RWPE1 (cell line): ENCODE measurements around the gene RWDD3.

Source experiments
- CTCF ChIA-PET: fragments of 350-600 bp; sonication (Branson Sonifier 250); formaldehyde crosslinking; extraction: SDS; loops from one replicate; lab custom pipeline; 2021; lab: Yijun Ruan, JAX
- POLR2A ChIA-PET: fragments of 400-600 bp; formaldehyde crosslinking; extraction: SDS; loops from one replicate; lab custom pipeline; 2020; ENCODE audit warnings: antibody characterized with exemption; ENCODE audit not compliant: low non-redundant PET; lab: Yijun Ruan, JAX
- DNase-seq: peaks from one replicate; pipeline ENCODE4 v3.0.0; 2012; ENCODE audit warnings: low spot score
- H3K27ac ChIP-seq: fragments of 450-650 bp; 2 replicates; pipeline ENCODE4 v1.5.1; 2017
- CTCF ChIP-seq: fragments of 450-650 bp; conservative IDR thresholded peaks from 2 replicates; pipeline ENCODE4 v1.5.1; 2017; ENCODE audit warnings: low read depth, mild to moderate bottlenecking

RWDD3 gene

GRCh38 chr1:95201905-95202304 lies 32.1 kb upstream of the RWDD3 start:
- TF ChIP-seq CTCF: no peak
- CTCF ChIA-PET: no interaction called here
- no peak overlapping the region for H3K27ac ChIP-seq
- POLR2A ChIA-PET: no interaction called here
- DNase-seq: no peak

GRCh38 chr1:95203908-95204437 lies 30.0 kb upstream of the RWDD3 start:
- H3K27ac ChIP-seq: no peak overlapping the region
- POLR2A ChIA-PET: no interaction called here
- no peak for TF ChIP-seq CTCF

GRCh38 chr1:95206514-95206913 lies 27.5 kb upstream of the RWDD3 start:
- ChIA-PET CTCF (interaction anchor here (0.6 kb wide), 1 partner anchor 164 kb away, joined by 4 read pairs; no protein-coding TSS in a partner anchor), POLR2A (no interaction called here)
- DNase-seq: no peak
- H3K27ac ChIP-seq: no peak overlapping the region
- no peak for TF ChIP-seq CTCF

More at GRCh38 chr1:95203908-95204437, 30.0 kb upstream of the RWDD3 start:
- DNase-seq: no peak
- CTCF ChIA-PET: interaction anchor here (0.6 kb wide), 1 partner anchor 256 kb away, joined by 5 read pairs; no protein-coding TSS in a partner anchor

DNA sequence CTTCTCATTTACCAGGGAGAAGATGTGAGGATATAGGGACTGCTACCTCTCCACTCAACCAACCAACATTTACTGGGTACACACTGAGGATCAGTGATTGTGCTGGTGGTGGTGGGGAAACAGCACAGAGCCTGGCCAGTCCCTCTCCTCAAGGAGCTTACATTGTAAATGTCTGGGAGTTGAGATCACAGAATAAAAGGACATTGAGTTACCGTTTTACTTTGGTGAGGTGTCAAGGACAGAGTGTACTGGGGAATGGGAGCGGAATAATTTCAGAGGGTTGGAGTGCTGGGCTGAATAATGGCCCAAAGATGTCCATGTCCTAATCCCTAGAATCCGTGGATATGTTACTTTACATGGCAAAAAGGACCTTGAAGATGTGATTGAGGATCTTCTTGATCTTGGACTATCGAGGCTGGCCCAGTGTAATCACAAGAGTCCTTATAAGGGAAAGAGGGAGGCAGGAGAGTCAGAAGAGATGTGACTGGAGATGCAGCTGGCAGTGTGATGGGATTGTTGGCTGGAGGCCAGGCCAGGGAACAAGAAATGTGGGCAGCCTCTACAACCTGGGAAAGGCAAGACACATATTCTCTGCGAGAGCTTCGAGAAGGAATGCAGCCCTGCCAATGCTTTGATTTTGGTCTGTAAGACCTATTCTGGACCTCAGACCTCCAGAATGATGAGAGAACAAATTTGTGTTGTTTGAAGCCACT lies 26.6 kb upstream of the RWDD3 start:
- POLR2A ChIA-PET: no interaction called here
- CTCF ChIA-PET: interaction anchor here (0.6 kb wide), 1 partner anchor 163 kb away, joined by 4 read pairs; no protein-coding TSS in a partner anchor
- DNase-seq: no peak

DNA sequence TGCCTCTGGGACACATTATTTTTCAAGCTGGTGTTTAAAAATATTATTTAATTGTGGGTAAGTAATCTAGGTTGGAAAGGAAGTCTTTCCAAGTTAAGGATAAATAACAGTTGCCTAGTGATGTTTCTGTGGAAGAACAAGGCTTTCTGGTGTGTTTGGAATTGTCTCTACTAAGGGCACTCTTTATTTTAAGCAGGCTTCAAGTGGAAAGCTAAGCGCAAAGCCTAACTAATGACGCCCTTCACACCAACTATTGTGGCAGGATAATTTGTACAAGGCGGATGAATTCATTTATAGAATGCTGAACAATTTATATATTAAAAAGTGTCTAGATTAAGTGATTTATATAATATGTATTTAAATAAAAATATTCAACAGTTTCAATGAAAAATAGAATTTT lies 25.1 kb upstream of the RWDD3 start:
- DNase-seq: no peak
- CTCF ChIA-PET: no interaction called here
- no peak for TF ChIP-seq CTCF
- POLR2A ChIA-PET: no interaction called here
- H3K27ac ChIP-seq: no peak overlapping the region

More for the DNA sequence above, 26.6 kb upstream of the RWDD3 start:
- no peak for TF ChIP-seq CTCF
- H3K27ac ChIP-seq: no peak overlapping the region

DNA sequence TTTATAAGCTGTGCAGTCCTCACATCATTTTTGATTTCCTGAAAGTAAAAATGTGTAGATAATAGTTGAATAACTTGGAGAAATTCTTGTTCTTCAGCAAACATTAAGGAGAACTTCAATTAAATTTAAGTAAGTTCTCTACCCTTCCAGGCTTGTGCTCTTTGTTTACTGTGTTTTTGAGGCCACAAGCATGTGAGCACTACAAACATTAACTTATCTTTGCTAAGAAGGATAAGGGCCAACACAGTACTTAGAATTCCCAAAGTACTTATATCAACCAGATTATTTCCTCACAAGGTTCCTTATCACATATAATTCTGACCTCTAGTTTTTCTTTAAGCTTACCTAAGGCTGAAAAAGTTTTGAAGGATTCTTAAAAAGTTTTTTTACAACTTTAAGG lies 24.7 kb upstream of the RWDD3 start:
- no peak overlapping the region for H3K27ac ChIP-seq
- ChIA-PET CTCF (no interaction called here), POLR2A (no interaction called here)
- no peak for TF ChIP-seq CTCF
- no peak for DNase-seq
